HCT116 (cell line): ENCODE results near the gene INMT. TPM values are rescaled to one million over a fixed set of nuclear protein-coding genes. Genes with fewer than 3 reads are reported as not detected.

Experiments
- ATAC-seq: fragments of 200-7000 bp; cut with Tn5 transposase; 2 replicates; pipeline ENCODE4 v1.9.1; 2020; ENCODE audit warnings: mild to moderate bottlenecking, moderate library complexity
- BruUV-seq: library from RNA; stranded (reverse); fragments of 400-500 nt; replicated peaks from 2 replicates; lab custom pipeline; 2021; lab: Mats Ljungman, UMichigan
- CTCF ChIA-PET: fragments of 300-600 bp; sonication (Branson Sonifier 250); formaldehyde crosslinking; loops from one replicate; lab custom pipeline; 2021; ENCODE audit warnings: antibody characterized with exemption; lab: Charles Lee
- POLR2A ChIA-PET: fragments of 300-600, 350-600 bp; sonication (Branson Sonifier 250); formaldehyde crosslinking; loops from one replicate; lab custom pipeline; 2021; ENCODE audit warnings: antibody characterized with exemption; lab: Charles Lee
- RAD21 ChIA-PET, 2 experiments: fragments of 300-600 bp; sonication (Branson Sonifier 250); formaldehyde crosslinking; loops; one replicate each; lab custom pipeline; 2023; ENCODE audit warnings: low total read pairs in 2 of 2; ENCODE audit not compliant: uncharacterized antibody in 2 of 2, unreplicated experiment in 2 of 2, low non-redundant PET in 1 of 2; lab: Charles Lee
- DNase-seq: peaks from one replicate; pipeline ENCODE4 v3.0.0-alpha.2; 2010; ENCODE audit warnings: low read depth, low spot score
- H2AFZ ChIP-seq: fragments of 200-600 bp; shearing (Covaris generic), sonication (generic); 2 replicates; pipeline ENCODE4 v1.6.1; 2017; ENCODE audit warnings: low read depth, mixed run types, mixed read lengths, antibody characterized with exemption, low read length; ENCODE audit not compliant: poor library complexity, severe bottlenecking
- H3K27ac ChIP-seq: 2 replicates; pipeline ENCODE4 v1.5.1; 2012; ENCODE audit warnings: low read depth, low read length
- H3K27me3 ChIP-seq: fragments of 200-600 bp; sonication (generic); 2 replicates; pipeline ENCODE4 v1.6.1; 2016; ENCODE audit warnings: mixed run types, low read length, mixed read lengths; ENCODE audit not compliant: insufficient read depth
- H3K36me3 ChIP-seq, 2 experiments: fragments of 200-500 bp in 1 of 2; fragments of 200-600 bp in 1 of 2; sonication (Bioruptor generic) in 1 of 2; sonication (generic) in 1 of 2; 2 replicates each; pipeline versions ENCODE4 v1.5.1 to v1.6.1; 2014 to 2016; ENCODE audit warnings: low read length in 2 of 2, inconsistent platforms in 1 of 2, mixed read lengths in 1 of 2, mixed run types in 1 of 2; ENCODE audit not compliant: insufficient read depth in 2 of 2, control insufficient read depth in 1 of 2
- H3K4me1 ChIP-seq, 2 experiments: fragments of 200-600 bp in 1 of 2; sonication (generic) in 1 of 2; 2 replicates each; pipeline versions ENCODE4 v1.5.1 to v1.6.1; 2012 to 2017; ENCODE audit warnings: low read length in 2 of 2, inconsistent platforms in 1 of 2, mild to moderate bottlenecking in 1 of 2, mixed read lengths in 1 of 2, mixed run types in 1 of 2, moderate library complexity in 1 of 2; ENCODE audit not compliant: insufficient read depth in 2 of 2, control insufficient read depth in 1 of 2
- H3K4me2 ChIP-seq: fragments of 200-600 bp; sonication (generic); 2 replicates; pipeline ENCODE4 v1.6.1; 2017; ENCODE audit warnings: mixed run types, low read length, mixed read lengths
- H3K4me3 ChIP-seq, 2 experiments: fragments of 200-600 bp in 1 of 2; sonication (generic) in 1 of 2; replicated peaks in 1 of 2; 2 replicates each; pipeline ENCODE4 v1.5.1; 2011 to 2016; ENCODE audit warnings: low read length in 2 of 2, control low read depth in 1 of 2, low read depth in 1 of 2, mild to moderate bottlenecking in 1 of 2, mixed read lengths in 1 of 2, mixed run types in 1 of 2
- H3K79me2 ChIP-seq: fragments of 200-600 bp; sonication (generic); 2 replicates; pipeline ENCODE4 v1.6.1; 2017; ENCODE audit warnings: mild to moderate bottlenecking, mixed run types, low read length, moderate library complexity, mixed read lengths; ENCODE audit not compliant: insufficient read depth
- H3K9ac ChIP-seq: fragments of 200-600 bp; sonication (generic); 2 replicates; pipeline ENCODE4 v1.6.1; 2016; ENCODE audit warnings: low read length, mixed read lengths
- H3K9me2 ChIP-seq: fragments of 200-600 bp; sonication (generic), shearing (Covaris generic); 2 replicates; pipeline ENCODE4 v1.6.1; 2017; ENCODE audit warnings: mixed run types, mild to moderate bottlenecking, moderate library complexity; ENCODE audit not compliant: insufficient read depth
- H3K9me3 ChIP-seq, 2 experiments: fragments of 200-500 bp in 1 of 2; fragments of 200-600 bp in 1 of 2; sonication (Bioruptor generic) in 1 of 2; sonication (generic) in 1 of 2; 2 replicates each; pipeline ENCODE4 v1.6.1; 2014 to 2017; ENCODE audit warnings: low read length in 2 of 2, mixed read lengths in 2 of 2, inconsistent platforms in 1 of 2, low read depth in 1 of 2, mild to moderate bottlenecking in 1 of 2, mixed run types in 1 of 2, moderate library complexity in 1 of 2; ENCODE audit not compliant: control insufficient read depth in 1 of 2, insufficient read depth in 1 of 2
- H4K20me1 ChIP-seq: fragments of 200-600 bp; sonication (generic), shearing (Covaris generic); 2 replicates; pipeline ENCODE4 v1.6.1; 2017; ENCODE audit warnings: mixed run types, mild to moderate bottlenecking, moderate library complexity; ENCODE audit not compliant: insufficient read depth
- ATF3 ChIP-seq: IDR thresholded peaks from 2 replicates; pipeline ENCODE4 v1.6.1; 2012
- CBX3 ChIP-seq: IDR thresholded peaks from 2 replicates; pipeline ENCODE4 v1.6.1; 2012; ENCODE audit warnings: low read depth
- CEBPB ChIP-seq: IDR thresholded peaks from 2 replicates; pipeline ENCODE4 v1.6.1; 2012; ENCODE audit warnings: low read depth
- EGR1 ChIP-seq: IDR thresholded peaks from 2 replicates; pipeline ENCODE4 v1.6.1; 2012; ENCODE audit warnings: low read depth
- ELF1 ChIP-seq: IDR thresholded peaks from 2 replicates; pipeline ENCODE4 v1.6.1; 2012; ENCODE audit warnings: low read depth, borderline replicate concordance
- EZH2phosphoT487 ChIP-seq: fragments of 200-600 bp; IDR thresholded peaks from 2 replicates; pipeline ENCODE4 v1.6.1; 2018; ENCODE audit warnings: antibody characterized with exemption, borderline replicate concordance
- FOSL1 ChIP-seq: IDR thresholded peaks from 2 replicates; pipeline ENCODE4 v1.6.1; 2012; ENCODE audit warnings: low read depth
- JUND ChIP-seq: IDR thresholded peaks from 2 replicates; pipeline ENCODE4 v1.6.1; 2012
- MAX ChIP-seq: IDR thresholded peaks from 2 replicates; pipeline ENCODE4 v1.6.1; 2012
- POLR2A ChIP-seq: IDR thresholded peaks from 2 replicates; pipeline ENCODE4 v1.7.0; 2011; ENCODE audit warnings: borderline replicate concordance; ENCODE audit not compliant: insufficient read depth, insufficient read length; ENCODE audit errors: extremely low read depth
- POLR2AphosphoS5 ChIP-seq: IDR thresholded peaks from 2 replicates; pipeline ENCODE4 v1.6.1; 2011; ENCODE audit warnings: mild to moderate bottlenecking, low read depth, low read length, moderate library complexity
- REST ChIP-seq: IDR thresholded peaks from 2 replicates; pipeline ENCODE4 v1.6.1; 2012; ENCODE audit warnings: low read depth
- SIN3A ChIP-seq: IDR thresholded peaks from 2 replicates; pipeline ENCODE4 v1.6.1; 2012; ENCODE audit warnings: low read depth
- SRF ChIP-seq: IDR thresholded peaks from 2 replicates; pipeline ENCODE4 v1.6.1; 2012; ENCODE audit warnings: low read depth
- ZFX ChIP-seq: fragments of 450-650 bp; IDR thresholded peaks from 2 replicates; pipeline ENCODE4 v1.6.1; 2017
- ZNF274 ChIP-seq: fragments of 200-500 bp; sonication (Bioruptor generic); IDR thresholded peaks from 2 replicates; pipeline ENCODE4 v1.6.1; 2014; ENCODE audit warnings: mild to moderate bottlenecking, low read depth, low read length, inconsistent platforms
- intact Hi-C: fragments of 100-400 bp; cut with micrococcal nuclease; formaldehyde crosslinking; loops from 2 replicates; pipeline ENCODE4 v1.10.0; 2022
- total RNA-seq: library from RNA; stranded (reverse); gene quantifications from one replicate; pipeline ENCODE4 v1.2.1, GENCODE V29; 2021; ENCODE audit not compliant: unreplicated experiment

Gene INMT
- total RNA-seq, 1 experiment from 2014 or later = 0.32 TPM

- Histone ChIP-seq H3K36me3 (no peaks in the 10 kb centered on the region), H3K4me2 (no peak overlapping the region), H3K27me3 (peaks cover 2% of the 10 kb centered on the region; the same call in 1 of the 2 replicates), H2AFZ (no peak overlapping the region), H3K4me1 (no peaks in the 10 kb centered on the region), H3K9me2 (no peaks in the 10 kb centered on the region), H3K9me3 (no peaks in the 10 kb centered on the region), H4K20me1 (no peaks in the 10 kb centered on the region), H3K9ac (no peak overlapping the region), H3K79me2 (no peaks in the 10 kb centered on the region), H3K4me3 (no peak overlapping the region), H3K27ac (no peak overlapping the region)
- RAD21 ChIA-PET = no interaction called here
- ATAC-seq (no peak), DNase-seq (no peak)
- intact Hi-C loops = no loop called here
- TF ChIP-seq ATF3 = no peak
- TF ChIP-seq ZNF274 = no peak
- no peak for TF ChIP-seq EGR1
- TF ChIP-seq CBX3 = no peak
- no peak for TF ChIP-seq MAX
- no peak for TF ChIP-seq POLR2A
- TF ChIP-seq FOSL1 = no peak
- no peak for TF ChIP-seq ZFX
- TF ChIP-seq CEBPB = no peak
- TF ChIP-seq SRF = no peak
- TF ChIP-seq EZH2phosphoT487 = no peak
- no peak for TF ChIP-seq REST
- no peak for TF ChIP-seq JUND
- no peak for TF ChIP-seq POLR2AphosphoS5
- no peak for TF ChIP-seq SIN3A
- no peak for TF ChIP-seq ELF1
- CTCF ChIA-PET = interaction anchor here (1.3 kb wide), 1 partner anchor 9 kb away, joined by 4 read pairs; no protein-coding TSS in a partner anchor
- no TSS peak for BruUV-seq
- POLR2A ChIA-PET = no interaction called here
Measured at GRCh38 chr7:30730097-30730496, 21.8 kb upstream of the INMT start.
